Fibroblast of the aortic adventitia (primary cell): ENCODE measurements around the gene DMKN. TPM values are rescaled to one million over a fixed set of nuclear protein-coding genes. Genes with fewer than 3 reads are reported as not detected.

Source experiments
- DNase-seq: peaks from one replicate; pipeline ENCODE4 v3.0.0-alpha.2; 2010; ENCODE audit warnings: low read depth
- H3K4me3 ChIP-seq: 2 replicates; pipeline ENCODE4 v1.5.1; 2011; ENCODE audit warnings: low read depth, mild to moderate bottlenecking, control low read depth, low read length, moderate library complexity
- CTCF ChIP-seq: IDR thresholded peaks from 2 replicates; pipeline ENCODE4 v1.5.1; 2011; ENCODE audit warnings: mild to moderate bottlenecking, low read length, control low read depth, inconsistent platforms; ENCODE audit not compliant: insufficient read depth
- total RNA-seq: library from RNA; depleted of rRNA; stranded (reverse); fragments of >200 nt; gene quantifications from 2 replicates; pipeline ENCODE4 v1.2.3, GENCODE V29; 2012; ENCODE audit warnings: low replicate concordance

The DMKN gene
- total RNA-seq, 1 donor, result 11.4 TPM

DNA sequence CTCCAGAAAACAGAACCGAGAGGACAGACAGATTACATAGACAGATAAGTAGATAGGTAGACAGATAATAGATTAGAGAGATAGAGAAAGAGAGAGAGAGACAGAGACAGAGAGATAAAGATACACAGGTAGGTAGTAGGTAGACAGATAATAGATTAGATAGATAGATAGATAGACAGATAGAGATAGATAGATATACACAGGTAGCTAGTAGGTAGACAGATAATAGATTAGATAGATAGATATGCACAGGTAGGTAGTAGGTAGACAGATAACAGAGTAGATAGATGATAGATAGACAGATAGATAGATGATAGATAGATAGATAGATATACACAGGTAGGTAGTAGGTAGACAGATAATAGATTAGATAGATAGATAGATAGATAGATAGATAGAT lies 55.3 kb downstream of the DMKN start:
- TF ChIP-seq CTCF, result no peak
- no peak overlapping the region for H3K4me3 ChIP-seq
- DNase-seq, result no peak

DNA sequence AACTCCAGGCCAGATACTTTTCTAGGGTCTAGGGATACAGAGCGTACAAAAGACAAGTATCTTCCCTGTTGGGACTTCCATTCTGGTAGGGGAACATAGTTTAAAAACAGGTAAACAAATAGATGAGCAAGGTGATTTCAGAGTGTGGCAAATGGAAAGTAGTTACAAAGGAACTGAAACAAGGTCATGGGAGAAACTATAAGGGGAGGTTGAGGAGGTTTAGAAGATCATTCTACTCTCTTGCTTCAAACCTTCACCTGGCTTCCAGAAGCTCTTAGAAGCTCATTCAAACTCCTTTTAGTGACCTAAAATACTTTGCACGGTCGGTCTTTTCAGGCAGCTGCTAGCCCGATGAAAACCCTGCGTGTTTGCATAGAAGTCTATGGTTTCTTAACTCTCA lies 56.3 kb downstream of the DMKN start:
- no peak for TF ChIP-seq CTCF
- no peak overlapping the region for H3K4me3 ChIP-seq

GRCh38 chr19:35455616-35456201 lies 57.7 kb downstream of the DMKN start:
- no peak for TF ChIP-seq CTCF
- DNase-seq, result no peak
- H3K4me3 ChIP-seq, result no peak overlapping the region

More for the DNA sequence above, 56.3 kb downstream of the DMKN start:
- no peak for DNase-seq

- no peak overlapping the region for H3K4me3 ChIP-seq
- DNase-seq, result no peak
- no peak for TF ChIP-seq CTCF
Observed at GRCh38 chr19:35454663-35455062, 58.8 kb downstream of the DMKN start.

DNA sequence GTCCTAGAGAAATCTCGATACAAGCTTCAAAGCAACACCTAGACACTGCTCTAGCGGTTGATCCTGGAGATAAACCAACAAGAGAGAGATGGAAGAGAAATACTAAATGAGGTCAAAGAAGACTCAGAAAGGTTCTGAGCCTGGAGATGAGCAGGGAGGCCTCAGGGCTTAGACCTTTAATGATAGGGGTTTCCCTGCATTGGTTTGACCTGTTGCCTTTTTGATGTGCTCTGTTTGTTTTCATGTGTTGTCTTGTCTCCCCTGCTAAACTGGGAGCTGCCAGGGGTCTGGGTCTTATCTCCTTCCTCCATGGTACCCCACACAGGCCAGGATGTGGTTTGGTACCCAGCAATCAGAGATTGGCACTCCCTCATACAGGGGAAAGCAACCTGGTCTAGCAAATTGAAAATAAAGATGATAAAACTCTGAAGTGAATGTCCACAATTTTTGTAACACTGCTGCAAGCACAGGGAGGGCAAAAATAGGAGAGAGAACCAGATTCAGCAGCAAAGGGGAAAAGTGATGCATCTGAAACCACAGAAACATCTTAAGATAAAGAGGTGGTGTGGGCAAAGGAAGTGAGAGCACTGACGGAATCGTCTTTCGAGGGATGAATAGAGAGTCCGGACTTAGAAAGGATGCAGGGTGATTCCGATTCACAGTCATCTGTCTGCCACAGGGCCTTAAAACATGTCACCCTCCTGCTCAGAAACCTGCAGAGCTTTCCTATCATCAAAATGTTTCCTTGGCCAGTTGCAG lies 61.9 kb downstream of the DMKN start:
- DNase-seq, result no peak
- no peak for TF ChIP-seq CTCF
- H3K4me3 ChIP-seq, result no peak overlapping the region

DNA sequence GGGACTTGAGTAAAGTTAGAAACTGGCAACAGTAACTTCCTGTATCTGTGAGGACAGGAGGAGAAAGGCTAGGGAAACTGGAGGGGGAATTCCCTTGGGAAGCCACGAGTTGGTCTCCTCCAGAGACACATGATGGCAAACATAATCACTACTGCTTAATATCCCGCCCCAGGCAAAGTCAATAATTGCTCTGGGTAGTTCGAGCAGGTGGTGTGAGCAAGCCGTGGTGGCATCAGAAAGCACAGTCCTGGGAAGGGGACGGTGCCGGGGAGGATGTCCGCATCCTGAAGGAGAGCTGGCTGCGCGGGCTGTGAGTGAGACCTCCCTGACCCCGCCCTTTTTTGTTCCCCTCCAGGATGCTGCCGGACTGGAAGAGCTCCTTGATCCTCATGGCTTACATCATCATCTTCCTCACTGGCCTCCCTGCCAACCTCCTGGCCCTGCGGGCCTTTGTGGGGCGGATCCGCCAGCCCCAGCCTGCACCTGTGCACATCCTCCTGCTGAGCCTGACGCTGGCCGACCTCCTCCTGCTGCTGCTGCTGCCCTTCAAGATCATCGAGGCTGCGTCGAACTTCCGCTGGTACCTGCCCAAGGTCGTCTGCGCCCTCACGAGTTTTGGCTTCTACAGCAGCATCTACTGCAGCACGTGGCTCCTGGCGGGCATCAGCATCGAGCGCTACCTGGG lies 63.9 kb downstream of the DMKN start:
- no peak overlapping the region for H3K4me3 ChIP-seq
- no peak for TF ChIP-seq CTCF
- DNase-seq, result no peak
